D341Med (cell line): Measurements from ENCODE around the gene TAF8.

ENCODE experiments used
- DNase-seq: peaks from one replicate; pipeline ENCODE4 v3.0.0; 2012; ENCODE audit warnings: low spot score

TAF8 gene

DNA sequence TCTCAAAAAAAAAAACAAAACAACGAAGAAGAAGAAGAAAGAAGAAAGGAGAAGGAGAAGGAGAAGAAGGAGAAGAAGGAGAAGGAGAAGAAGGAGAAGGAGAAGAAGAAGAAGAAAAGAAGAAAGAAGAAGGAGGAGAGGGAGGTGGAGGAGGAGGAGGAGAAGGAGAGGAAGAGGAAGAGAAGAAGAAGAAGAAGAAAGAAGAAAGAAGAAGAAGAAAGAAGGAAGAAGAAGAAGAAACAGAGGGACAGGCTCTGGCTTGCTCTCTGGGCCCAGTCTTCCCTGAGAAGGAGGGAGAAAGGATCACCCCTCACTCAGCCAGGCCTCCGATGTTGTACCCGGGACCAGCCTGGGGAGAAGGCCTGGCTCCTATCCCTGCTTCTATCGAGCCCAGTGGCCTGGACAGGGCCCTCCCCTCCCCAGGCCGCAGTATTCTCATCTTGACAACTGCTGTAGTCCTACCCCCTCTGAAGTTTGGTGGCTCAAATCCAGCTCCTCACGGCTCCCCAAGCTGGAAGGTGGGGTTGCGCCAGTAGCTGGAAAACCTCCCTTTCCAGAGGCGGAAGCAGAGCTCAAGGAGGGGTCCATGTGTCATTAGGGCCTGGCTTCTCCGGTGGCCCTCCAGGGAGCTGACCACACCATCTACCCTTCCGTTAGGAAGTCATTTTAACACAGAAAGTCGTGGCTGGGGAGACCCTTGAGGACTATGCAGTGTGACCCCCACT lies 73.2 kb downstream of the TAF8 start:
- no peak for DNase-seq

DNA sequence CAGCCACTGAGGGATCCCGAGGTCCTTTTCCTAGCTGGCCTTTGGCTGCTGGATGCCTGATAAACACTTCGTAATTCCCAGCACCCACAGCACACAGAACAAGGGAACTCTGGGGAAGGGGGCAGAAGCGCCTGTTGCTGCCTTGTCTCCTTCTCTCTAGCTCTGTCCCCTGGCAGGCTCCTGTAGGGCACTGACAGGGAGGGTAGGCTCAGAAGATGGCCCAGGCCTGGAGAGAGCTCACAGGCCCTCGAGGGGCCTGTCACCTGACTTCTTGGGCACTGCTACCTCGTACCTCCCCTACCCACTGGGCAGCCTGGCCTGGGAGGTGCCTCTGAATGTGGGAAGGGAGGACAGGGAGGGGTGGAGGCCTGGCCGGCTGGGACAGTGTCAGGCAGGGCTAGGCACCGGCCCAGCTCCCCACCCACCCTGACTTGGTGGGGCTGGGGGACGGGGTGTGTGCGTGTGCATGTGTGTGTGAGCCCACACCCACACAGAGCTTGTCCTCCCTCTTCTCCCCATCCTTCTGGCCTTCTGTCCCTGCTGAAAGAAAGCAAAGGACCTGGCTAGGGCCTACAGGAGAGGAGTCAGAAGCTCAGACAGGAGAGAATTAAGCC lies 74.0 kb downstream of the TAF8 start:
- no peak for DNase-seq

DNA sequence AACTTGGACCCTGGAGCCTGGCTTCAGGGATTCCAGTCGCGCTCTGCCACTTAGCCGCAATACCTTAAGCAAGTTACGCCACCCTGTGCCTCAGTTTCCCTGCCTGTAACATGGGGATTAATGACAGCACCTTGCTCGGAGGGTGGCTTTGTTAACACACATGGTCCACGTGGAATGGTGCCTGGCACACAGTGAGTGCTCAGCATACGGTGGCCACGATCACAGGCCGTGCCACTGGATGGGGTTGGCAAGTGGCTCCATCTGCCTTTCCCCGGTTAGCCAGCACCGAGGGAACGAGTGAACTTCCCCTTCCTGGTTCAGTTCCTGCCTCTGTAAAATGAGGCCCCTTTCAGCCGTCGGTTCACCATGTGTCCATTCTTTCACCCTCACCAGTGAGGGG lies 74.9 kb downstream of the TAF8 start:
- DNase-seq, result no peak

DNA sequence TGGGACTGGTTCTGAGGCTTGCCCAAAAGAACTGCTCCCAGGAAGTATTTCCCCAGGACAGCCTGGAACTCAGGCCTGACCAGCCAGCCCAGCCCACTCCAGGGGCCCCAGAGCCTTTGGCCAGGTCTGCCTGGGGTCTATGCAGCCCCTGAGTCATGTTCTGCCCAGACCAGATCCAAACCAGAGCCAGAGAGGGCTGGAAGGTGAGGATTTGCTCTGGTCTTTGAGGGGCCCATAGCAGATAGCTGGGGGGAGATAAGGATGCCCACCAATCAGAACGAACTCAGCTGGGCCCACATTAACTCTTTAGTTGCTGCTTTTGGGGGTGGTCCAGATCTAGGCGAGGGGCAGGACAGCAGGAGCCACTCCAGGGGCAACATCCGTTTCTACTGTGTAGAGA lies 75.3 kb downstream of the TAF8 start:
- no peak for DNase-seq

DNA sequence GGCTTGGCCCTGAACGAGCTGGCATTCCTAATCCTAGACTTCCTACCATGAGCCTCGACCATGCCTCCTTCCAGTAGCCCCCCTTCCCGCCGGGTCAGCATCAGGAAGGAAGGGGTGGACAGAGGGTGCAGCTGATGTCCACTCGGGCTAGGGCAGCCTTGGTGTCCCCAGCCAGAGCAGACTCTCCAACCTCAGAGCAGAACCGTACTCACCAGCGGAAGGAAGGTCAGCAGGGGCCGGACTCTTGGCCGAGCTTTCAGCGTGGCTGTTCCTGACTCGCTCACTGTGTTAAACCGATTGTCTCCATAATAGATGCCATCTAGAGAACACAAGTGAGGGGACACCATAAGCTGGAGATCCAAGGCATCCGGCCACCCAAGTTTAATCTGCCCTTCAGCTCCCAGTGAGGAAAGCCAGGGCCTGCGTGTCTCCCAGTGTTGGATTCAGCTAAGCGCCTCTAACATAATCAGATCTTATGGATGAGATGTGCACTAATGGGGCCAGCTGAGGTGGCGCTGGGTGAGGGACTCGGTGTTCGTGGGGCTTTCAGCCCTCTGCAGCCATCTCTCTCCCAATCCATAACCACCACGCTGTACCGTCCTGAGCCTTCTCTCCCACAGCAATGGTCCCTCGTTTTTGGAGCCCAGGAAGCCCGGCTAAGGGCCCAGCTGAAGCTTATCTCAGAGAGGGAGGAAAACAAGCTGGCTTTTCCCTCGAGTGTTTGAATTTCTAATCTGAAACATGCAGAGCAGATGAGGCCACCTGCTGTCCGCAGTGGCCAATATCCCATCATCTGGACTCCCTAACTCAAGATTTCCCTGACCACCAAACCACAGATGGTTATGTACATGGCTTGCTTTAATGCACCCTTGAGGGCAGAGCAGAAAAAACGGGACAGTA lies 78.4 kb downstream of the TAF8 start:
- no peak for DNase-seq

DNA sequence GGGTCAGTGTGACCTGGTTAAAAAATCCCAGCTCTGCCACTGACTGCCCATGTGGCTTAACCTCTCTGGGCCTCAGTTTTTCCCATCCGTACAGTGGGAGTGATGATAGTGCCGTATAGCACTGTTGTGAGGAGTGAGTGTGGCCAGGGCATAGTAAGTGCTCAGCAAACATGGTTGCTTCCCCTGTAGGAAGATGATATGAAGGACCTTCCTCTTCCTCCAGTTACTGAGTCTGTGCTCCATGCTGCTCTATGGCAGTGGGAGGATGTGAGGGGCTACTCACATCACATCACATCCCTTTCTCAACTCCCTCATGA lies 79.0 kb downstream of the TAF8 start:
- DNase-seq, result no peak

DNA sequence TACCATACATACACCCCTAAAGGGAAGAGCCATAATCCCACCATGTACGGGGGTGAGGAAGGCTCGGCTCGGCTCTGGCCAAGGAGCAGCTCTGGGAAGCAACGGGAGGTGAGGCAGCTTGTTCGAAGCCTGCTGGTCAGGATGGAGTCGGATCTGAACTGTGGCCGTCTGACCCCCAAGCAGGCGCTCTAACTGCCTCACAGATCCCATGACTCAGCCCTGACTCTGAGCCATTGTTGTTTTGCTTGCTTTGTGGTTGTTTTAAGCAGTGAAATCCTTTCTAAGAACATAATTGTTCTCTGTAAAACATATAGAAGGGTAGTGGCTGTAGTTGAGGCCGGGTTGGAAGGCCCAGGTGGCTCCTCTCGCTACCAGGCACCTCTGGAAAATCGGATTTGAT lies 81.2 kb downstream of the TAF8 start:
- DNase-seq, result no peak

DNA sequence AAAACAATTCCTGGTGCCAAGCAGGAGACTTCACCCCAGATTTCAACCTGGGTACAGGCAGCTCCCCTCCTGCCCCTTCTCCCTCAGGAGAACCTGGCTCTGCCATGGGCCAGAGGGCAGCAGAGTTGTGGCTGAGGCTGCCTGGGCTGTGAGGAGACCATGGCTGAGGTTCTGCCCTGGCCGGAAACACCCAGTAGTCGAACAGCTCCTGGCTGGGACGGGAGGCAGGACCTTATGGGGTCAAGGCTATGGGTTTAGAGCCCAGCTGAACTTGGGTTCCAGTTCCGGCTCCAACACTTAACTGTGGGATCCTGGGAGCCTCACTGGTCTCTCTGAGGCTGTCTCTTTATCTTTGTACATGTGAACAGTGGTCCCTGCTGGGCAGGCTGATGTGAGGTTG lies 83.6 kb downstream of the TAF8 start:
- no peak for DNase-seq

DNA sequence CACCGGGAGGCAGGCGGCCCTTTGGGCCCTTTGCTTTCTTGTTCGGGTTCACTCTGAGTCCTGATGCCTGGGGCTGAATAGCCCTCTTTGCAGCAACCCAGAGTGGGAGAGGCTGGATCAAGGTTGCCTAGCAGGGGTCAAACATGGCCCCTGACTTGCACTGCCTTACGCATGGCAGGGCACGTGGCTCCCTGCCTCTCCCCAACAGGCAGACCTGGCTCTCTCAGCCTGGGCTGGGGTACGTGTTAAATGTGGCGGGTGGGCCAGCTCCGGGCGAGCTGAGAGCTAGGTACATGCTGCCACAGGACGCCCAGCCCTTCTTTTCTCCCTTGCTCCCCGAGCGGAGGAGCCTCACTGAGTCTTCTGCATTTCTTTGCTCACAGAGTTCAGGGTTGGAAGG lies 84.8 kb downstream of the TAF8 start:
- DNase-seq, result no peak

DNA sequence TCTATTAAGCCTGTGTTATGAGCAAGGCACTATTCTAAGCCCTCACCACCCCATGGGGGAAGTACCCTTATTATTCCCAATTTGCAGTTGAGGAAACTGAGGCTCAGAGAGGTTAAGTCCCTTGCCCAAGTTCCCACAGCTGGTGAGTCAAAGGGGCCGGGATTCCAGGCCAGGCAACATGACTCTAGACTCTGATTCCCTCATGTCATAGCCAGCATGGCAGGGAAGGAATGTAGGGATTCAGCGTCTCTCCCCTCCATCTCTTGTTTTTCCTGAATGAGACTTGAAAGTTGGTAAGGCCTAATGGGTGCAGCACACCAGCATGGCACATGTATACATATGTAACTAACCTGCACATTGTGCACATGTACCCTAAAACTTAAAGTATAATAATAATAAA lies 85.4 kb downstream of the TAF8 start:
- DNase-seq, result no peak

DNA sequence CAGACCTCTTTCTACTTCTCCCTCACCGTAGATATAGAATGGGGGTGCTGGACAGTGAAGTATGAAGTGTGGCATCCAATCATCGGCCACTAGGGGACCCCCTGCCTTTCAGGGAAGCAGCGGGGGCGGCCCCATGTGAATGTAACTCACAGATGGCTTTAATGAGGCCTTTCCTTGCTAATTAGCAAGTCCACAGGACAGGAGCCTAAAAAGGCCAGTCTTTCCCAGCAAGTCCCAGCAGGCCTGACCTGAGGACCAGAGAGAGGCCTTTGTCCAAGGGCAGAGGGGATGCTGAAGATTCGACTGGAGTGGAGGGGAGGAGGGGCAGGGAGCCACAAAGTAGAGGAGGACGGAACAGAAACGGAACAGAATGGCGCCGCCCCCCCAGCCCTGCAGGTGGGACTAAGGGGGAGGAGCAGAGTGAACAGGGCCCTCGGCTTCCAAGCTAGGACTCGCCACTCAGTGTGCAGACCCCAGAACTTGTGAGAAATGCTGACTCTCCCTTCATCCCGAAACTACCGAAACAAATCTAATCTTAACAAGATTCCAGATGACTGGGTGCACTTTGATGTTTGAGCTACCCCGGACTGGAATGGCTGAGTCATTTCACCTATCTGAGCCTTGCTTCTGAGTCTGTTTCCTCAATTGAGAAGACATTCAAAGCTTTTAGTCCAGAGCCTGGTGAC lies 86.3 kb downstream of the TAF8 start:
- DNase-seq, result no peak
